Measurements from ENCODE around the gene CACNG7.

The CACNG7 gene

GRCh38 chr19:53980539-53981375 lies 71.7 kb downstream of the CACNG7 start:
- no peaks in the 10 kb centered on the region for H3K36me3 Mint-ChIP-seq (ENCODE audit: low read depth)
- H3K9me3 Mint-ChIP-seq: peaks cover 16% of the 10 kb centered on the region
- H3K27ac Mint-ChIP-seq: peak overlapping the region; percentile 77
- peak; percentile 50 for DNase-seq
- peaks cover 29% of the 10 kb centered on the region for H3K4me1 Mint-ChIP-seq
- H3K27me3 Mint-ChIP-seq (ENCODE audit: low read depth, poor library complexity): peaks cover 55% of the 10 kb centered on the region
- TF ChIP-seq CTCF (IDR thresholded peaks at IDR 0.05): no peak
- peak overlapping the region; percentile 85 for H3K4me3 Mint-ChIP-seq

GRCh38 chr19:53981376-53981951 lies 72.4 kb downstream of the CACNG7 start:
- DNase-seq: no peak
- TF ChIP-seq CTCF (IDR thresholded peaks at IDR 0.05): no peak
- Mint-ChIP-seq H3K27me3 (ENCODE audit: low read depth, poor library complexity) (peaks cover 50% of the 10 kb centered on the region), H3K4me3 (peak overlapping the region; percentile 85), H3K36me3 (ENCODE audit: low read depth) (no peaks in the 10 kb centered on the region), H3K4me1 (peaks cover 29% of the 10 kb centered on the region), H3K9me3 (peaks cover 16% of the 10 kb centered on the region), H3K27ac (no peak overlapping the region)

- peaks cover 16% of the 10 kb centered on the region for H3K9me3 Mint-ChIP-seq
- no peaks in the 10 kb centered on the region for H3K36me3 Mint-ChIP-seq (ENCODE audit: low read depth)
- peak; percentile 47 for DNase-seq
- no peak overlapping the region for H3K27ac Mint-ChIP-seq
- H3K4me1 Mint-ChIP-seq: peaks cover 29% of the 10 kb centered on the region
- no peak for TF ChIP-seq CTCF (IDR thresholded peaks at IDR 0.05)
- H3K27me3 Mint-ChIP-seq (ENCODE audit: low read depth, poor library complexity): peaks cover 49% of the 10 kb centered on the region
- H3K4me3 Mint-ChIP-seq: no peak overlapping the region
Measured at GRCh38 chr19:53982001-53982451, 72.9 kb downstream of the CACNG7 start.

- DNase-seq: peak; percentile 66
- Mint-ChIP-seq H3K4me3 (no peak overlapping the region), H3K27ac (no peak overlapping the region), H3K27me3 (ENCODE audit: low read depth, poor library complexity) (peaks cover 46% of the 10 kb centered on the region), H3K4me1 (peaks cover 26% of the 10 kb centered on the region), H3K36me3 (ENCODE audit: low read depth) (no peaks in the 10 kb centered on the region), H3K9me3 (peaks cover 15% of the 10 kb centered on the region)
- no peak for TF ChIP-seq CTCF (IDR thresholded peaks at IDR 0.05)
Measured at GRCh38 chr19:53982611-53983010, 73.5 kb downstream of the CACNG7 start.

GRCh38 chr19:53983457-53984289 lies 74.6 kb downstream of the CACNG7 start:
- Mint-ChIP-seq H3K4me1 (peaks cover 23% of the 10 kb centered on the region), H3K9me3 (peaks cover 11% of the 10 kb centered on the region), H3K27ac (no peak overlapping the region), H3K27me3 (ENCODE audit: low read depth, poor library complexity) (peaks cover 36% of the 10 kb centered on the region), H3K4me3 (no peak overlapping the region), H3K36me3 (ENCODE audit: low read depth) (no peaks in the 10 kb centered on the region)
- no peak for TF ChIP-seq CTCF (IDR thresholded peaks at IDR 0.05)
- DNase-seq: no peak
